ENCODE data around the gene KIF26B.

- TF ChIP-seq POLR2A (IDR thresholded peaks at IDR 0.05; ENCODE audit: low read depth, low read length) (no peak), POLR2AphosphoS5 (IDR thresholded peaks at IDR 0.05; ENCODE audit: low read depth, low read length) (no peak)
These were observed 303.4 kb downstream of the KIF26B start for GRCh38 chr1:245458234-245458633.
